Uterus (tissue), 4 donors: ENCODE data around the gene PLB1. TPM values are rescaled to one million over a fixed set of nuclear protein-coding genes. Genes with fewer than 3 reads are reported as not detected.

Experiments
- DNase-seq, 2 donors: peaks; one replicate each; pipeline ENCODE4 v3.0.0-alpha.2; 2019 to 2020
- H3K27ac ChIP-seq, 2 donors: fragments of 200-600 bp; sonication (generic); 1 replicate in 1 of 2; 2 replicates in 1 of 2; pipeline ENCODE4 v1.5.1; 2016 to 2018
- H3K27me3 ChIP-seq, 2 donors: fragments of 200-600 bp; sonication (generic); one replicate each; pipeline ENCODE4 v1.5.1; 2018 to 2019; ENCODE audit warnings: control low read depth in 1 of 2
- H3K36me3 ChIP-seq, 2 donors: fragments of 200-600 bp; sonication (generic); one replicate each; pipeline ENCODE4 v1.5.1; 2019; ENCODE audit warnings: control low read depth in 1 of 2
- H3K4me1 ChIP-seq, 2 donors: fragments of 200-600 bp; sonication (generic); one replicate each; pipeline ENCODE4 v1.5.1; 2018 to 2019; ENCODE audit warnings: control low read depth in 1 of 2
- H3K4me3 ChIP-seq, 2 donors: fragments of 200-600 bp; sonication (generic); 1 replicate in 1 of 2; 2 replicates in 1 of 2; pipeline ENCODE4 v1.5.1; 2018 to 2019; ENCODE audit warnings: mild to moderate bottlenecking in 1 of 2
- H3K9me3 ChIP-seq, 2 donors: fragments of 200-600 bp; sonication (generic); one replicate each; pipeline ENCODE4 v1.5.1; 2019; ENCODE audit warnings: control low read depth in 1 of 2
- POLR2A ChIP-seq, 2 donors: fragments of 450-650 bp; IDR thresholded peaks; one replicate each; pipeline ENCODE4 v1.6.1; 2016; ENCODE audit warnings: antibody characterized with exemption in 2 of 2, mild to moderate bottlenecking in 1 of 2, moderate library complexity in 1 of 2
- intact Hi-C: fragments of 100-400 bp; cut with DNase I; formaldehyde crosslinking; loops from one replicate; pipeline ENCODE4 v1.15.1; 2023; ENCODE audit warnings: low total_unique reads
- total RNA-seq, 4 donors: library from RNA; depleted of rRNA in 3 of 4; stranded (reverse); fragments of >200 nt in 3 of 4; gene quantifications; one replicate each; pipeline versions ENCODE4 v1.1.0 to v1.2.4, GENCODE V29; 2014 to 2023
- TF ChIP-seq, protein P1 (sequence below), 4 experiments: fragments of 200-600 bp in 2 of 4; fragments of 450-650 bp in 2 of 4; sonication (generic) in 2 of 4; IDR thresholded peaks; one replicate each; pipeline ENCODE4 v1.5.1; 2016 to 2019; ENCODE audit warnings: antibody characterized with exemption in 4 of 4, mild to moderate bottlenecking in 2 of 4, moderate library complexity in 1 of 4
- donor health status: DM: yes; HTN: yes; CAD: no.

Gene PLB1
- total RNA-seq, 4 donors from 2014 or later, result 2.9 to 12.4 (median 5.2) TPM

DNA sequence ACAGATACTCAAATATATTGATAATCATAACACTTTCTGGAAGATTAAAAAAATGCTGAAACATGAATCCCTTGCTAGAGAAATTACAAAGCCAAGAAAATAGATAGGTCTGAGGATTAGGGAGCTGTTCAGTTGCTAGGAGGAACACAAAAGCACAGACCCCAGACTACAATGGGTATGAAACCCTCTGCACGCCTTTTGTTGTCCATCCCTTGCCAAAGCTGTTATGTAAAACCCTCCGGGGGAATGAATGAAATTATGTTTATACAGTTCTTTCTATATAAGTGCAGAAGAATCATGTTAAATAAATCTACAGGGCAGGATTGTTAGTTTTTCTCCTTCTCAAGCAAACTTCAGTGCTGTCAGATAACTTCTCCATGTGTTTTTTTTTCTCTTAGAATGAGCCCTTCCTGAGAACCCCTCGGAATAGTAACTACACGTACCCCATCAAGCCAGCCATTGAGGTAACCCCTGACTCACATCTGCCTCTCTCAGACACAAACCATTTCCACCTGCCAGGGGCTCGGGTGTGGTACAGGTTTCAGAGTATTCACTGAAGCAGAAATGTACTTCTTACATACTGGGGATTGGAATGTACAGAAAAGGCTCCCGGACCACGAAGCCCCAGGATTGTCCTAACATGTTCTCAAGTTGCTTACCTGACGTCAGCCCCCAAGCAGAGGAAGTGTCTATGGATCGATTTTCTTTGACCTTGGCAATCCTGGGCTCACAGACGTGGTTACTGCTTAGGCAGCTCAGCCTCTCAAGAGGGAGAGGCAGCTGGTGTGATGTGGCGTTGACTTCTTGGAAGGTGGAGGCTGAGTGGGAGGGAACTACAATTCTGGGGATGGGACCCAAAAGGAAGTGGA, 118.0 kb downstream of the PLB1 start:
- Histone ChIP-seq H3K9me3 (no peaks in the 10 kb centered on the region), H3K36me3 (no peaks in the 10 kb centered on the region), H3K4me3 (no peak overlapping the region), H3K27me3 (no peaks in the 10 kb centered on the region), H3K27ac (no peak overlapping the region), H3K4me1 (peaks cover 0 to under 1% of the 10 kb centered on the region in 2 donors)
- TF ChIP-seq, protein P1, sequence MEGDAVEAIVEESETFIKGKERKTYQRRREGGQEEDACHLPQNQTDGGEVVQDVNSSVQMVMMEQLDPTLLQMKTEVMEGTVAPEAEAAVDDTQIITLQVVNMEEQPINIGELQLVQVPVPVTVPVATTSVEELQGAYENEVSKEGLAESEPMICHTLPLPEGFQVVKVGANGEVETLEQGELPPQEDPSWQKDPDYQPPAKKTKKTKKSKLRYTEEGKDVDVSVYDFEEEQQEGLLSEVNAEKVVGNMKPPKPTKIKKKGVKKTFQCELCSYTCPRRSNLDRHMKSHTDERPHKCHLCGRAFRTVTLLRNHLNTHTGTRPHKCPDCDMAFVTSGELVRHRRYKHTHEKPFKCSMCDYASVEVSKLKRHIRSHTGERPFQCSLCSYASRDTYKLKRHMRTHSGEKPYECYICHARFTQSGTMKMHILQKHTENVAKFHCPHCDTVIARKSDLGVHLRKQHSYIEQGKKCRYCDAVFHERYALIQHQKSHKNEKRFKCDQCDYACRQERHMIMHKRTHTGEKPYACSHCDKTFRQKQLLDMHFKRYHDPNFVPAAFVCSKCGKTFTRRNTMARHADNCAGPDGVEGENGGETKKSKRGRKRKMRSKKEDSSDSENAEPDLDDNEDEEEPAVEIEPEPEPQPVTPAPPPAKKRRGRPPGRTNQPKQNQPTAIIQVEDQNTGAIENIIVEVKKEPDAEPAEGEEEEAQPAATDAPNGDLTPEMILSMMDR (IDR thresholded peaks at IDR 0.05), result no peak
- TF ChIP-seq POLR2A (IDR thresholded peaks at IDR 0.05), result no peak
- no peak for DNase-seq
- intact Hi-C loops, result no loop called here

DNA sequence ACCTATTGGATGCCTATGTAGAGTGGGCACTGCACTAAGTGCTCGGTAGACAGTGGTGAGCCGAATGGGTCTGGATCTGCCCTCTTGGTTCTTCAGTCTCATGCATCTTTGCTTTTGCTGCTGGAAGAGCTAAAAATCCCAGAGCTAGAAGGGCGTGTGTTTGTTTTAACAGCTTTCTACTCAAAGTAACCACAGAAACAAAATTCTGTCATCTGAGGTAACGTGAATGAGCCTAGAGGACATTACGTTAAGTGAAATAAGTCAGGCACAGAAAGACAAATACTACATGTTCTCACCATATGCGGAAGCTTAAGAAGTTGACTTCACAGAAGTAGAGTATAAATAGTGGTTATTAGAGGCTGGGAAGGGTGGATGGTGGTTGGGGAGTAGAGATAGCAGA, 119.8 kb downstream of the PLB1 start:
- TF ChIP-seq, protein P1 (IDR thresholded peaks at IDR 0.05), result no peak
- no peak for TF ChIP-seq POLR2A (IDR thresholded peaks at IDR 0.05)
- H3K9me3 ChIP-seq, result no peaks in the 10 kb centered on the region
- intact Hi-C loops, result no loop called here
- H3K4me3 ChIP-seq, result no peak overlapping the region
- H3K27ac ChIP-seq, result no peak overlapping the region
- no peaks in the 10 kb centered on the region for H3K36me3 ChIP-seq
- H3K27me3 ChIP-seq, result no peaks in the 10 kb centered on the region
- DNase-seq, result no peak
- no peaks in the 10 kb centered on the region for H3K4me1 ChIP-seq

DNA sequence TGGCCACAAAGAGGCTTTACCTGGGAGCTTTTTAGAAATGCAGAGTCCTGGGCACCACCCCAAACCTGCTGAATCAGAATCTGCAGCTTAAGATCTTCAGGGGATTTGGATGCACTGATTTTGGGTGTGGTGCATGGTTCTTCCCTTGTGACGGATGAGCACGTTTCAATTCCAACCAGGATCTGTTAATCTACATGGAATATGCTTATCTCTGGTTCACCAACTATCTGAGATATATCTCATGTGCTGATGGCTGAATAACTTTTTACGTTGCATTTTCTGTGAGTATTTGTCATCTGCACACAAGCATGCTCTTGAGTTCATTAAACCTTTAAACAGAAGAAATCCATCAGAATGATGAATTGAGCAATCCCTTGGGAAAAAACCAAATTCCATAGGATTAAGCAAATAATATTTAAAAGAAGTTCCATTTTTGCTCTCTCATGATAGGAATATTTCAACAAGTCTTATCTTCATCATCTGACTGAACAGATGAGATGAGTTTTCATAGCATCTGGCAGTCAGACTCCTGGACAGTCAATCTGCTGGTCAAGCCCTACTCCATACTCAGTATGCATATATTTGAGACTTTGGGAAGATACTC, 120.6 kb downstream of the PLB1 start:
- Histone ChIP-seq H3K4me3 (no peak overlapping the region), H3K27me3 (no peaks in the 10 kb centered on the region), H3K9me3 (no peaks in the 10 kb centered on the region), H3K27ac (no peak overlapping the region), H3K4me1 (no peaks in the 10 kb centered on the region), H3K36me3 (no peaks in the 10 kb centered on the region)
- DNase-seq, result no peak
- intact Hi-C loops, result no loop called here
- no peak for TF ChIP-seq POLR2A (IDR thresholded peaks at IDR 0.05)
- TF ChIP-seq, protein P1 (IDR thresholded peaks at IDR 0.05), result no peak

DNA sequence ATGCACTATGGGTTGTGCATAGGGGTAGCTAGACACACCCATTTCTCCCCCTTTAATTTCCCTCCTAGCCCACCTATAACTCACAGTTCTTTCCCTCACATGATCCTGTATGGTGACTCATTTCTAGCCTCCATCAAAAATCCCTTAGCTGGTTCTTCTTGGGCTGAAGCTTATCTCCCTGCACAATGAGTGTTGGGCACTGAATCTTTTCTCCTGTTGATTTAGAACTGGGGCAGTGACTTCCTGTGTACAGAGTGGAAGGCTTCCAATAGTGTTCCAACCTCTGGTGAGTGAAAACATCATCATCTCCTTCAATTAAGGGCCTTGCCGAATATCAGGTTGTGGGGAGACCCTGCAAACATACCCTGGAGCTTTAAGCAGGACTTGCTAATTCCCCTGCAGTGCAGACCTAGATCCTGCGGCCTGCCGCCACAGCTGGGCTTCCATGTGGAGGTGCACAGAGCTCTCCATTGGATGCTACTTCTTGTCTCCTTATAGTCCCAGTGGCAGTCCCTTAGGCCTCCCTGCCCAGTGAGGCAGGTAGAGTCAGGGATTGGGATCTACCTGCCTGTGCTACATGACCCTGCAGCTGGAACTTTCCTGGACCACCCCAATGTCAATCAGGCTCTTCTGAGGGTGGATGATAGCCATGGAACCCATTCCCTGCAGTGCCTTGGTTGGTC, 121.8 kb downstream of the PLB1 start:
- H3K36me3 ChIP-seq, result no peaks in the 10 kb centered on the region
- DNase-seq, result no peak
- H3K4me1 ChIP-seq, result peaks cover 0 to 9% of the 10 kb centered on the region in 2 donors
- intact Hi-C loops, result no loop called here
- TF ChIP-seq, protein P1 (IDR thresholded peaks at IDR 0.05), result no peak
- TF ChIP-seq POLR2A (IDR thresholded peaks at IDR 0.05), result no peak
- no peak overlapping the region for H3K4me3 ChIP-seq
- H3K27ac ChIP-seq, result no peak overlapping the region
- H3K27me3 ChIP-seq, result no peaks in the 10 kb centered on the region
- H3K9me3 ChIP-seq, result no peaks in the 10 kb centered on the region
